ENCODE measurements around the gene ITGAV.

Gene ITGAV

DNA sequence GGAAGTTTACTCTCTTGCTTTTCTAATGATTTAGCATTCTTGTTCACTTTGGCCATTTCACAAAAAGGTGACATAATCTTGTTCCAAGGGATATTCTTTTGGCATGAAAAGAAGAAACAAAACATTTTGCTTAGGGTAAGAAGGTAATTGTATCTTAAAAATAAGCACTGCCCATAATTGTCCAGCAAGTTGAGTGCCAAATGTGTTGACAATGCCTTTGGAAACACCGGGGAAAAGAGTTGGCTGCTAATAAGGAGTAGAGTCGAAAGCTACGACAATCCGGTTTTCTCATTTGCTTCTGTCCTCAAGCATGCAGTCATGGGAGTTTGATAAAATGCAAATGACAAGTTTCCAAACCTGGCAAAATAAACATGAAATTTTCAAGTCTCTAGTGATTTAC lies 27.3 kb downstream of the ITGAV start:
- Histone ChIP-seq H2AK5ac (ENCODE audit: low read length) (no peak overlapping the region), H4K8ac (ENCODE audit: low read depth, low read length) (no peak overlapping the region), H3K79me1 (ENCODE audit: low read length) (no peaks in the 10 kb centered on the region), H2BK5ac (ENCODE audit: low read depth, low read length, poor library complexity) (no peak overlapping the region), H3K23ac (ENCODE audit: low read length) (no peak overlapping the region), H3K18ac (ENCODE audit: low read length) (no peak overlapping the region), H4K12ac (ENCODE audit: low read depth, low read length) (no peak overlapping the region), H3K14ac (ENCODE audit: low read length) (no peak overlapping the region), H2BK120ac (ENCODE audit: insufficient read depth, low read length, poor library complexity) (no peak overlapping the region), H2AFZ (ENCODE audit: insufficient read depth, low read length, poor library complexity) (no peak overlapping the region), H3K4me2 (ENCODE audit: low read length) (no peak overlapping the region), H4K91ac (ENCODE audit: low read depth, low read length) (no peak overlapping the region), H3K79me2 (ENCODE audit: control insufficient read depth, insufficient read depth, low read length, poor library complexity) (no peaks in the 10 kb centered on the region), H3K36me3 (ENCODE audit: control insufficient read depth in 1 of 2, insufficient read depth in 2 of 2, low read length in 2 of 2) (peaks cover 0 to 6% of the 10 kb centered on the region in 2 experiments), H3K4me3 (ENCODE audit: low read depth, low read length) (no peak overlapping the region), H3K4me1 (ENCODE audit: control insufficient read depth in 1 of 2, insufficient read depth in 2 of 2, low read length in 2 of 2) (no peaks in the 10 kb centered on the region), H3K27ac (ENCODE audit: low read depth, low read length) (no peak overlapping the region), H3K27me3 (ENCODE audit: insufficient read depth, low read length) (no peaks in the 10 kb centered on the region), H2BK12ac (ENCODE audit: low read length) (no peak overlapping the region), H3K4ac (ENCODE audit: low read depth, low read length) (no peak overlapping the region), H3K9me3 (ENCODE audit: insufficient read depth, low read depth, low read length) (no peaks in the 10 kb centered on the region), H3K9ac (ENCODE audit: low read length) (no peak overlapping the region)
- no CpG with 5 or more reads among the region's 4 CpGs for WGBS (ENCODE audit: extremely low coverage, insufficient coverage, insufficient read length)
- no peak for DNase-seq

- Histone ChIP-seq H3K9me3 (ENCODE audit: insufficient read depth, low read depth, low read length) (no peaks in the 10 kb centered on the region), H2AFZ (ENCODE audit: insufficient read depth, low read length, poor library complexity) (no peak overlapping the region), H2AK5ac (ENCODE audit: low read length) (no peak overlapping the region), H2BK5ac (ENCODE audit: low read depth, low read length, poor library complexity) (no peak overlapping the region), H3K14ac (ENCODE audit: low read length) (no peak overlapping the region), H4K91ac (ENCODE audit: low read depth, low read length) (no peak overlapping the region), H3K23ac (ENCODE audit: low read length) (no peak overlapping the region), H3K36me3 (ENCODE audit: control insufficient read depth in 1 of 2, insufficient read depth in 2 of 2, low read length in 2 of 2) (peaks cover 2 to 9% of the 10 kb centered on the region in 2 experiments), H3K9ac (ENCODE audit: low read length) (no peak overlapping the region), H4K12ac (ENCODE audit: low read depth, low read length) (no peak overlapping the region), H3K4ac (ENCODE audit: low read depth, low read length) (peak overlapping the region; percentile 12), H2BK12ac (ENCODE audit: low read length) (no peak overlapping the region), H2BK120ac (ENCODE audit: insufficient read depth, low read length, poor library complexity) (no peak overlapping the region), H3K4me1 (ENCODE audit: control insufficient read depth in 1 of 2, insufficient read depth in 2 of 2, low read length in 2 of 2) (no peaks in the 10 kb centered on the region), H3K27ac (ENCODE audit: low read depth, low read length) (no peak overlapping the region), H3K18ac (ENCODE audit: low read length) (no peak overlapping the region), H3K79me1 (ENCODE audit: low read length) (no peaks in the 10 kb centered on the region), H3K27me3 (ENCODE audit: insufficient read depth, low read length) (no peaks in the 10 kb centered on the region), H4K8ac (ENCODE audit: low read depth, low read length) (no peak overlapping the region), H3K4me2 (ENCODE audit: low read length) (no peak overlapping the region), H3K79me2 (ENCODE audit: control insufficient read depth, insufficient read depth, low read length, poor library complexity) (no peaks in the 10 kb centered on the region), H3K4me3 (ENCODE audit: low read depth, low read length) (no peak overlapping the region)
- no peak for DNase-seq
- WGBS (ENCODE audit: extremely low coverage, insufficient coverage, insufficient read length) = no CpG with 5 or more reads among the region's 1 CpG
Measured at GRCh38 chr2:186617771-186618170, 27.9 kb downstream of the ITGAV start.

GRCh38 chr2:186618696-186619095 lies 28.8 kb downstream of the ITGAV start:
- H2AFZ ChIP-seq (ENCODE audit: insufficient read depth, low read length, poor library complexity) = no peak overlapping the region
- H3K79me1 ChIP-seq (ENCODE audit: low read length) = no peaks in the 10 kb centered on the region
- H2BK120ac ChIP-seq (ENCODE audit: insufficient read depth, low read length, poor library complexity) = no peak overlapping the region
- no CpG with 5 or more reads among the region's 1 CpG for WGBS (ENCODE audit: extremely low coverage, insufficient coverage, insufficient read length)
- no peak overlapping the region for H3K4me3 ChIP-seq (ENCODE audit: low read depth, low read length)
- H4K12ac ChIP-seq (ENCODE audit: low read depth, low read length) = no peak overlapping the region
- H3K23ac ChIP-seq (ENCODE audit: low read length) = no peak overlapping the region
- H3K36me3 ChIP-seq (ENCODE audit: control insufficient read depth in 1 of 2, insufficient read depth in 2 of 2, low read length in 2 of 2) = peaks cover 5 to 11% of the 10 kb centered on the region in 2 experiments
- H2BK5ac ChIP-seq (ENCODE audit: low read depth, low read length, poor library complexity) = no peak overlapping the region
- no peaks in the 10 kb centered on the region for H3K4me1 ChIP-seq (ENCODE audit: control insufficient read depth in 1 of 2, insufficient read depth in 2 of 2, low read length in 2 of 2)
- no peak overlapping the region for H3K4me2 ChIP-seq (ENCODE audit: low read length)
- H2BK12ac ChIP-seq (ENCODE audit: low read length) = no peak overlapping the region
- no peak overlapping the region for H4K91ac ChIP-seq (ENCODE audit: low read depth, low read length)
- no peak overlapping the region for H3K27ac ChIP-seq (ENCODE audit: low read depth, low read length)
- no peaks in the 10 kb centered on the region for H3K9me3 ChIP-seq (ENCODE audit: insufficient read depth, low read depth, low read length)
- no peak overlapping the region for H4K8ac ChIP-seq (ENCODE audit: low read depth, low read length)
- no peak overlapping the region for H3K4ac ChIP-seq (ENCODE audit: low read depth, low read length)
- H3K9ac ChIP-seq (ENCODE audit: low read length) = no peak overlapping the region
- no peaks in the 10 kb centered on the region for H3K79me2 ChIP-seq (ENCODE audit: control insufficient read depth, insufficient read depth, low read length, poor library complexity)
- no peak overlapping the region for H2AK5ac ChIP-seq (ENCODE audit: low read length)
- H3K27me3 ChIP-seq (ENCODE audit: insufficient read depth, low read length) = no peaks in the 10 kb centered on the region
- no peak overlapping the region for H3K14ac ChIP-seq (ENCODE audit: low read length)
- H3K18ac ChIP-seq (ENCODE audit: low read length) = no peak overlapping the region
- no peak for DNase-seq

GRCh38 chr2:186623084-186623483 lies 33.2 kb downstream of the ITGAV start:
- no peak overlapping the region for H3K4ac ChIP-seq (ENCODE audit: low read depth, low read length)
- H4K8ac ChIP-seq (ENCODE audit: low read depth, low read length) = no peak overlapping the region
- no peak overlapping the region for H2AFZ ChIP-seq (ENCODE audit: insufficient read depth, low read length, poor library complexity)
- no peaks in the 10 kb centered on the region for H3K27me3 ChIP-seq (ENCODE audit: insufficient read depth, low read length)
- H3K79me2 ChIP-seq (ENCODE audit: control insufficient read depth, insufficient read depth, low read length, poor library complexity) = peaks cover 2% of the 10 kb centered on the region
- H3K18ac ChIP-seq (ENCODE audit: low read length) = no peak overlapping the region
- H3K27ac ChIP-seq (ENCODE audit: low read depth, low read length) = no peak overlapping the region
- H2BK120ac ChIP-seq (ENCODE audit: insufficient read depth, low read length, poor library complexity) = no peak overlapping the region
- H3K36me3 ChIP-seq (ENCODE audit: control insufficient read depth in 1 of 2, insufficient read depth in 2 of 2, low read length in 2 of 2) = peaks cover 9 to 24% of the 10 kb centered on the region in 2 experiments
- H4K12ac ChIP-seq (ENCODE audit: low read depth, low read length) = no peak overlapping the region
- H3K4me1 ChIP-seq (ENCODE audit: control insufficient read depth in 1 of 2, insufficient read depth in 2 of 2, low read length in 2 of 2) = no peaks in the 10 kb centered on the region
- no peak for DNase-seq
- no peak overlapping the region for H3K4me2 ChIP-seq (ENCODE audit: low read length)
- no peaks in the 10 kb centered on the region for H3K9me3 ChIP-seq (ENCODE audit: insufficient read depth, low read depth, low read length)
- no peak overlapping the region for H3K14ac ChIP-seq (ENCODE audit: low read length)
- no peak overlapping the region for H3K9ac ChIP-seq (ENCODE audit: low read length)
- no peak overlapping the region for H3K23ac ChIP-seq (ENCODE audit: low read length)
- no peaks in the 10 kb centered on the region for H3K79me1 ChIP-seq (ENCODE audit: low read length)
- no peak overlapping the region for H2AK5ac ChIP-seq (ENCODE audit: low read length)
- no peak overlapping the region for H2BK12ac ChIP-seq (ENCODE audit: low read length)
- H3K4me3 ChIP-seq (ENCODE audit: low read depth, low read length) = no peak overlapping the region
- WGBS (ENCODE audit: extremely low coverage, insufficient coverage, insufficient read length) = no CpG with 5 or more reads among the region's 2 CpGs
- H2BK5ac ChIP-seq (ENCODE audit: low read depth, low read length, poor library complexity) = no peak overlapping the region
- no peak overlapping the region for H4K91ac ChIP-seq (ENCODE audit: low read depth, low read length)
